Astrocyte (in vitro differentiated cells and primary cell): ENCODE results near the gene CLCN4. TPM values are rescaled to one million over a fixed set of nuclear protein-coding genes. Genes with fewer than 3 reads are reported as not detected.
A peak's percentile ranks its signal among the peaks of the same experiment; 100 is the strongest.

Experiments
- DNase-seq: peaks from one replicate; pipeline ENCODE4 v3.0.0-alpha.2; 2010; ENCODE audit warnings: low read depth
- FAIRE-seq: peaks from 2 replicates; lab custom pipeline; 2011; peaks lifted over from hg19 to GRCh38; lab: Jason Lieb, UNC
- H2AFZ ChIP-seq: 2 replicates; pipeline ENCODE4 v1.6.0; 2012; ENCODE audit warnings: low read depth, low read length, inconsistent platforms
- H3K27ac ChIP-seq: 2 replicates; pipeline ENCODE4 v1.5.1; 2011; ENCODE audit warnings: low read depth, low read length, inconsistent platforms
- H3K27me3 ChIP-seq: 2 replicates; pipeline ENCODE4 v1.6.0; 2011; ENCODE audit warnings: low read length, inconsistent platforms; ENCODE audit not compliant: insufficient read depth
- H3K36me3 ChIP-seq: 2 replicates; pipeline ENCODE4 v1.5.1; 2011; ENCODE audit warnings: low read length, inconsistent platforms; ENCODE audit not compliant: insufficient read depth
- H3K4me1 ChIP-seq: 2 replicates; pipeline ENCODE4 v1.5.1; 2011; ENCODE audit warnings: low read length, inconsistent platforms; ENCODE audit not compliant: insufficient read depth
- H3K4me2 ChIP-seq: 2 replicates; pipeline ENCODE4 v1.6.0; 2012; ENCODE audit warnings: low read length, inconsistent platforms
- H3K4me3 ChIP-seq: 2 replicates; pipeline ENCODE4 v1.5.1; 2011; ENCODE audit warnings: low read depth, mild to moderate bottlenecking, low read length, inconsistent platforms; ENCODE audit not compliant: insufficient read depth
- H3K79me2 ChIP-seq: 2 replicates; pipeline ENCODE4 v1.6.0; 2012; ENCODE audit warnings: mild to moderate bottlenecking, low read length, inconsistent platforms; ENCODE audit not compliant: insufficient read depth
- H3K9ac ChIP-seq: 2 replicates; pipeline ENCODE4 v1.6.0; 2012; ENCODE audit warnings: mild to moderate bottlenecking, low read length, inconsistent platforms
- H3K9me3 ChIP-seq: 2 replicates; pipeline ENCODE4 v1.5.1; 2012; ENCODE audit warnings: low read depth, mild to moderate bottlenecking, low read length, inconsistent platforms; ENCODE audit not compliant: insufficient read depth
- H4K20me1 ChIP-seq: 2 replicates; pipeline ENCODE4 v1.6.0; 2012; ENCODE audit warnings: low read length, inconsistent platforms; ENCODE audit not compliant: insufficient read depth
- H3K27ac Mint-ChIP-seq: one replicate; pipeline ENCODE4 v1.8.0; 2021; ENCODE audit warnings: mild to moderate bottlenecking, mixed read lengths; ENCODE audit not compliant: unreplicated experiment
- H3K27me3 Mint-ChIP-seq: one replicate; pipeline ENCODE4 v1.8.0; 2021; ENCODE audit warnings: low read depth, mixed read lengths; ENCODE audit not compliant: unreplicated experiment
- H3K36me3 Mint-ChIP-seq: one replicate; pipeline ENCODE4 v1.8.0; 2021; ENCODE audit warnings: low read depth, mixed read lengths; ENCODE audit not compliant: unreplicated experiment
- H3K4me1 Mint-ChIP-seq: one replicate; pipeline ENCODE4 v1.8.0; 2021; ENCODE audit warnings: low read depth, mixed read lengths; ENCODE audit not compliant: unreplicated experiment
- H3K4me3 Mint-ChIP-seq: one replicate; pipeline ENCODE4 v1.8.0; 2021; ENCODE audit warnings: mild to moderate bottlenecking, moderate library complexity, mixed read lengths; ENCODE audit not compliant: unreplicated experiment
- H3K9me3 Mint-ChIP-seq: one replicate; pipeline ENCODE4 v1.8.0; 2021; ENCODE audit warnings: mild to moderate bottlenecking, mixed read lengths; ENCODE audit not compliant: unreplicated experiment
- EZH2 ChIP-seq: IDR thresholded peaks from 2 replicates; pipeline ENCODE4 v1.6.1; 2012; ENCODE audit warnings: mild to moderate bottlenecking, low read length, inconsistent platforms; ENCODE audit not compliant: insufficient read depth
- total RNA-seq: library from RNA; stranded (reverse); gene quantifications from 2 replicates; pipeline ENCODE4 v1.2.1, GENCODE V29; 2021
- TF ChIP-seq, protein P1 (sequence below): IDR thresholded peaks from 2 replicates; pipeline ENCODE4 v1.5.1; 2011; ENCODE audit warnings: low read depth, mild to moderate bottlenecking, inconsistent platforms, low read length, moderate library complexity; ENCODE audit not compliant: insufficient read depth

CLCN4 gene
- total RNA-seq, 1 donor from 2014 or later: 7.2 TPM

DNA sequence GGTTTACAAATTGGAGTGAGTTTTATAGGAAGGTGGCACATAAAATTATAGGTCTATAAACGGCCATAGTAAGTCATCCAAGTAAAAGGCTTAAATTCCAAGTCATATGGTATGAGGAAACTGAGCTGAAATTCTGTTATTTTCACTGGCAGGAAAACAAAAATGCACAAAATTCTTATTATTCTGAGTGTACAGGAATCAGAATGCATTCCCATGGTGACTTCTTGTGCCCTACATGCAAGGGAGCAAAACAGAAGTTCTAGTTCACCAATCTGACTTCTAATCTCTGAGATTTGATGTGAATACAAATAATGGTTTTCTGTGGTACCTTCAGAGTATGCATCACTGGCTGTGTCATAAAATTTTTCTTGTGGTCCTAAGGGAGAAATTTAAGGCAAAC lies 102.9 kb downstream of the CLCN4 start:
- no peaks in the 10 kb centered on the region for H3K4me1 ChIP-seq
- H3K79me2 ChIP-seq: no peaks in the 10 kb centered on the region
- H3K36me3 ChIP-seq: no peaks in the 10 kb centered on the region
- no peaks in the 10 kb centered on the region for H3K9me3 ChIP-seq
- H3K27ac Mint-ChIP-seq: no peak overlapping the region
- H3K27me3 Mint-ChIP-seq: peaks cover 7% of the 10 kb centered on the region
- no peaks in the 10 kb centered on the region for H3K4me1 Mint-ChIP-seq
- no peak for FAIRE-seq
- no peaks in the 10 kb centered on the region for H3K36me3 Mint-ChIP-seq
- TF ChIP-seq, protein P1, sequence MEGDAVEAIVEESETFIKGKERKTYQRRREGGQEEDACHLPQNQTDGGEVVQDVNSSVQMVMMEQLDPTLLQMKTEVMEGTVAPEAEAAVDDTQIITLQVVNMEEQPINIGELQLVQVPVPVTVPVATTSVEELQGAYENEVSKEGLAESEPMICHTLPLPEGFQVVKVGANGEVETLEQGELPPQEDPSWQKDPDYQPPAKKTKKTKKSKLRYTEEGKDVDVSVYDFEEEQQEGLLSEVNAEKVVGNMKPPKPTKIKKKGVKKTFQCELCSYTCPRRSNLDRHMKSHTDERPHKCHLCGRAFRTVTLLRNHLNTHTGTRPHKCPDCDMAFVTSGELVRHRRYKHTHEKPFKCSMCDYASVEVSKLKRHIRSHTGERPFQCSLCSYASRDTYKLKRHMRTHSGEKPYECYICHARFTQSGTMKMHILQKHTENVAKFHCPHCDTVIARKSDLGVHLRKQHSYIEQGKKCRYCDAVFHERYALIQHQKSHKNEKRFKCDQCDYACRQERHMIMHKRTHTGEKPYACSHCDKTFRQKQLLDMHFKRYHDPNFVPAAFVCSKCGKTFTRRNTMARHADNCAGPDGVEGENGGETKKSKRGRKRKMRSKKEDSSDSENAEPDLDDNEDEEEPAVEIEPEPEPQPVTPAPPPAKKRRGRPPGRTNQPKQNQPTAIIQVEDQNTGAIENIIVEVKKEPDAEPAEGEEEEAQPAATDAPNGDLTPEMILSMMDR: no peak
- no peak for TF ChIP-seq EZH2
- peak; percentile 55 for DNase-seq
- no peaks in the 10 kb centered on the region for H3K9me3 Mint-ChIP-seq
- no peak overlapping the region for H2AFZ ChIP-seq
- H3K4me3 ChIP-seq: no peak overlapping the region
- H3K27ac ChIP-seq: no peak overlapping the region
- H3K27me3 ChIP-seq: no peaks in the 10 kb centered on the region
- no peak overlapping the region for H3K4me3 Mint-ChIP-seq
- H3K4me2 ChIP-seq: no peak overlapping the region
- no peak overlapping the region for H3K9ac ChIP-seq
- H4K20me1 ChIP-seq: no peaks in the 10 kb centered on the region

DNA sequence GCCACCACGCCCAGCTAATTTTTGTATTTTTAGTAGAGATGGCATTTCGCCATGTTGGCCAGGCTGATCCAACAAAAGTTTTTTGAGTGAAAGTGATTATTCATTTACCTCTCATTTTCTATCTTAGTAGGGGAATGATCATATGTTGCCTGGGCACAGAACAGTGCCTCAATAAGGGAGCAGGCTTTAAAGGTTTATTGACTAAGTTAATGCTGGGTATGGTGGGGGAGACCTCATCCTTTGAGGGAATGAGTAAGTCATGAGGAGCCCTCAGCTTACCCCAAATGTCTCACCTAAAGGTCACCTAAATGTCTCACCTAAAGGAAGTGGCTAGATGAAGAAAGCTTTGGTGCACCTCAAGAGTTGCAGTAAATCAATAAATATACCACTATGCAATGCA lies 109.0 kb downstream of the CLCN4 start:
- Histone ChIP-seq H4K20me1 (no peaks in the 10 kb centered on the region), H3K4me2 (no peak overlapping the region), H3K79me2 (no peaks in the 10 kb centered on the region), H2AFZ (no peak overlapping the region), H3K36me3 (no peaks in the 10 kb centered on the region), H3K27me3 (no peaks in the 10 kb centered on the region), H3K4me1 (no peaks in the 10 kb centered on the region), H3K9me3 (no peaks in the 10 kb centered on the region), H3K9ac (no peak overlapping the region), H3K4me3 (no peak overlapping the region), H3K27ac (no peak overlapping the region)
- TF ChIP-seq EZH2: no peak
- TF ChIP-seq, protein P1: no peak
- Mint-ChIP-seq H3K4me3 (no peak overlapping the region), H3K9me3 (peaks cover 2% of the 10 kb centered on the region), H3K27me3 (peaks cover 1% of the 10 kb centered on the region), H3K36me3 (no peaks in the 10 kb centered on the region), H3K27ac (no peak overlapping the region), H3K4me1 (no peaks in the 10 kb centered on the region)
- DNase-seq: no peak
- no peak for FAIRE-seq

DNA sequence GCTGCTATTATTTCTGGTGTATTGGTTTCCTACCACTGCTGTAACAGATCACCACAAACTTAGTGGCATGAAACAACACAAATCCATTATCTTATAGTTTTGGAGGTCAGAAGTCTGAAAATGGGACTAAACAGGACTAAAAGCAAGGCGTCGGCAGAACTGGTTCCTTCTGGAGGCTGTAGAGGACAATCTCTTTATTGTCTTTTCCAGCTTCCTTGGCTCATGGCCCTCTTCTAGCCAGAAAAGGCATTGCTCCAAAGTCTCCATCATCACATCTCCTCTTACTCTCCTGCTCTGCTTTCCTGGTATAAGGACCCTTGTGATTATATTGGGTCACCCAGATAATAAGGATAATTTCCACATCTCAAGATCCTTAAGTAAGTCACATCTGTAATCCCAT lies 121.9 kb downstream of the CLCN4 start:
- no peaks in the 10 kb centered on the region for H3K9me3 ChIP-seq
- H3K9me3 Mint-ChIP-seq: no peaks in the 10 kb centered on the region
- DNase-seq: no peak
- H4K20me1 ChIP-seq: no peaks in the 10 kb centered on the region
- H3K9ac ChIP-seq: no peak overlapping the region
- H3K27me3 ChIP-seq: peaks cover 3% of the 10 kb centered on the region
- H3K36me3 Mint-ChIP-seq: no peaks in the 10 kb centered on the region
- no peak overlapping the region for H3K4me2 ChIP-seq
- no peak overlapping the region for H3K27ac ChIP-seq
- H3K4me3 ChIP-seq: no peak overlapping the region
- H3K36me3 ChIP-seq: no peaks in the 10 kb centered on the region
- H3K27me3 Mint-ChIP-seq: peaks cover 7% of the 10 kb centered on the region
- no peak for FAIRE-seq
- H2AFZ ChIP-seq: no peak overlapping the region
- no peaks in the 10 kb centered on the region for H3K4me1 Mint-ChIP-seq
- TF ChIP-seq, protein P1: no peak
- no peak for TF ChIP-seq EZH2
- no peak overlapping the region for H3K27ac Mint-ChIP-seq
- no peaks in the 10 kb centered on the region for H3K79me2 ChIP-seq
- no peaks in the 10 kb centered on the region for H3K4me1 ChIP-seq
- H3K4me3 Mint-ChIP-seq: no peak overlapping the region
